NCI-H1105 (cell line): ENCODE results near the gene MAGEA2B.
"Not testable (repeated sequence)": the region's sequence is repeated elsewhere in the genome, so short reads cannot be mapped to it uniquely, and the experiment has no call there.

Source experiments
- DNase-seq: peaks from one replicate; lab custom pipeline; 2025; lab: John Stamatoyannopoulos, UW

MAGEA2B gene

GRCh38 chrX:152713815-152714787 is at the start of gene MAGEA2B:
MAGEA2B (plus strand) TSS chrX:152714628; CDS start chrX:152717107, 2,479 bp downstream.
- DNase-seq, result not testable (repeated sequence)

- no peak for DNase-seq
Observed at GRCh38 chrX:152674135-152674534, 40.3 kb upstream of the MAGEA2B start.

- not testable (repeated sequence) for DNase-seq
Observed at GRCh38 chrX:152674652-152675051, 39.8 kb upstream of the MAGEA2B start.

GRCh38 chrX:152681012-152681411 is 33.4 kb upstream of the MAGEA2B start:
- DNase-seq, result not testable (repeated sequence)

GRCh38 chrX:152697952-152698931 is 16.2 kb upstream of the MAGEA2B start, which contains the start of gene MAGEA3:
MAGEA3 (plus strand) TSS chrX:152698794; CDS start chrX:152700833, 2,039 bp downstream.
- not testable (repeated sequence) for DNase-seq

GRCh38 chrX:152700390-152700789 is 14.0 kb upstream of the MAGEA2B start:
- not testable (repeated sequence) for DNase-seq

- DNase-seq, result not testable (repeated sequence)
Observed at GRCh38 chrX:152706500-152706899, 7.9 kb upstream of the MAGEA2B start.

GRCh38 chrX:152709173-152709572 is 5.3 kb upstream of the MAGEA2B start, which contains the start of gene CSAG2:
CSAG2 (minus strand) TSS chrX:152709273; CDS start chrX:152709112, 161 bp downstream.
- DNase-seq, result not testable (repeated sequence)

GRCh38 chrX:152713195-152713594 is 1.2 kb upstream of the MAGEA2B start:
- DNase-seq, result not testable (repeated sequence)

- no peak for DNase-seq
Observed at GRCh38 chrX:152725409-152725808, 11.0 kb downstream of the MAGEA2B start.

GRCh38 chrX:152733261-152733975 is 19.0 kb downstream of the MAGEA2B start, which contains the start of the genes CSAG1 and MAGEA12:
CSAG1 (minus strand) TSS chrX:152733721; CDS start chrX:152732460, 1,261 bp downstream.
MAGEA12 (plus strand) TSS chrX:152733757; CDS start chrX:152736162, 2,405 bp downstream.
- DNase-seq, result peak; percentile 87

GRCh38 chrX:152734143-152734858 is 19.9 kb downstream of the MAGEA2B start:
- not testable (repeated sequence) for DNase-seq

- DNase-seq, result no peak
Observed at GRCh38 chrX:152735101-152735500, 20.7 kb downstream of the MAGEA2B start.

GRCh38 chrX:152735860-152736511 is 21.6 kb downstream of the MAGEA2B start:
- DNase-seq, result no peak

- not testable (repeated sequence) for DNase-seq
Observed at GRCh38 chrX:152736528-152736927, 22.1 kb downstream of the MAGEA2B start.

GRCh38 chrX:152738560-152738959 is 24.1 kb downstream of the MAGEA2B start:
- no peak for DNase-seq

GRCh38 chrX:152753686-152754650 is 39.5 kb downstream of the MAGEA2B start, which contains the start of gene MAGEA2:
MAGEA2 (minus strand) TSS chrX:152753842; CDS start chrX:152751363, 2,479 bp downstream.
- DNase-seq, result not testable (repeated sequence)

GRCh38 chrX:152754871-152755270 is 40.4 kb downstream of the MAGEA2B start:
- DNase-seq, result not testable (repeated sequence)
